Activated naive CD4-positive, alpha-beta T cell treated with anti-CD3 and anti-CD28 coated beads, Interleukin-2, amount 50 U/mL, for 72 hours (primary cell): ENCODE results near the gene RASSF4. TPM values are rescaled to one million over a fixed set of nuclear protein-coding genes. Genes with fewer than 3 reads are reported as not detected.
A peak's percentile ranks its signal among the peaks of the same experiment; 100 is the strongest.

Experiments
- ATAC-seq, 2 donors: fragments of 150-1000 bp; cut with Tn5 transposase; 2 replicates each; pipeline ENCODE4 v1.10.0; 2021; ENCODE audit warnings: mild to moderate bottlenecking in 2 of 2, moderate library complexity in 2 of 2
- DNase-seq, 2 donors: peaks; one replicate each; pipeline ENCODE4 v3.0.0; 2021 to 2022; ENCODE audit warnings: low spot score in 2 of 2
- H3K27ac Mint-ChIP-seq, 2 donors: one replicate each; pipeline ENCODE4 v1.8.0; 2022; ENCODE audit warnings: mild to moderate bottlenecking in 2 of 2, mixed read lengths in 2 of 2
- H3K36me3 Mint-ChIP-seq, 2 donors: one replicate each; pipeline ENCODE4 v1.8.0; 2022; ENCODE audit warnings: mixed read lengths in 2 of 2
- H3K9me3 Mint-ChIP-seq, 2 donors: one replicate each; pipeline ENCODE4 v1.8.0; 2022; ENCODE audit warnings: mixed read lengths in 2 of 2
- total RNA-seq, 2 donors: library from RNA; stranded (reverse); gene quantifications; one replicate each; pipeline ENCODE4 v1.2.3, GENCODE V29; 2022

Gene RASSF4
- total RNA-seq, 2 donors from 2014 or later: 1.5 to 4.1 TPM

GRCh38 chr10:44984671-44985101 is 25.1 kb downstream of the RASSF4 start:
- H3K36me3 Mint-ChIP-seq: no peaks in the 10 kb centered on the region
- DNase-seq (peak in 1 of 2 donors; percentile 52), ATAC-seq (no peak)
- no peaks in the 10 kb centered on the region for H3K9me3 Mint-ChIP-seq
- H3K27ac Mint-ChIP-seq: no peak overlapping the region

- no peaks in the 10 kb centered on the region for H3K36me3 Mint-ChIP-seq
- ATAC-seq: no peak
Measured at GRCh38 chr10:44985175-44985681, 25.6 kb downstream of the RASSF4 start.

GRCh38 chr10:44986179-44986578 is 26.6 kb downstream of the RASSF4 start:
- Mint-ChIP-seq H3K9me3 (no peaks in the 10 kb centered on the region), H3K36me3 (no peaks in the 10 kb centered on the region), H3K27ac (no peak overlapping the region)
- no peak for ATAC-seq
- peak in 1 of 2 donors; percentile 4 for DNase-seq

More at GRCh38 chr10:44985175-44985681, 25.6 kb downstream of the RASSF4 start:
- Mint-ChIP-seq H3K9me3 (no peaks in the 10 kb centered on the region), H3K27ac (no peak overlapping the region)
- no peak for DNase-seq

GRCh38 chr10:44986670-44987069 is 27.1 kb downstream of the RASSF4 start:
- H3K27ac Mint-ChIP-seq: no peak overlapping the region
- no peak for ATAC-seq
- H3K9me3 Mint-ChIP-seq: no peaks in the 10 kb centered on the region
- no peaks in the 10 kb centered on the region for H3K36me3 Mint-ChIP-seq
- no peak for DNase-seq

GRCh38 chr10:44988957-44989585 is 29.5 kb downstream of the RASSF4 start:
- Mint-ChIP-seq H3K27ac (no peak overlapping the region), H3K9me3 (no peaks in the 10 kb centered on the region), H3K36me3 (no peaks in the 10 kb centered on the region)
- ATAC-seq: no peak
- DNase-seq: no peak

GRCh38 chr10:44989597-44990301 is 30.1 kb downstream of the RASSF4 start:
- Mint-ChIP-seq H3K9me3 (no peaks in the 10 kb centered on the region), H3K27ac (no peak overlapping the region), H3K36me3 (no peaks in the 10 kb centered on the region)
- ATAC-seq: no peak
- DNase-seq: no peak

GRCh38 chr10:44990302-44990655 is 30.7 kb downstream of the RASSF4 start:
- Mint-ChIP-seq H3K36me3 (no peaks in the 10 kb centered on the region), H3K27ac (no peak overlapping the region), H3K9me3 (no peaks in the 10 kb centered on the region)
- DNase-seq (no peak), ATAC-seq (no peak)

- DNase-seq: peak in 1 of 2 donors; percentile 0
- no peak for ATAC-seq
- H3K27ac Mint-ChIP-seq: no peak overlapping the region
- H3K36me3 Mint-ChIP-seq: no peaks in the 10 kb centered on the region
- no peaks in the 10 kb centered on the region for H3K9me3 Mint-ChIP-seq
Measured at GRCh38 chr10:44990965-44991364, 31.4 kb downstream of the RASSF4 start.

GRCh38 chr10:44991571-44991970 is 32.0 kb downstream of the RASSF4 start:
- H3K36me3 Mint-ChIP-seq: no peaks in the 10 kb centered on the region
- H3K27ac Mint-ChIP-seq: no peak overlapping the region

GRCh38 chr10:44992070-44992731 is 32.6 kb downstream of the RASSF4 start:
- no peaks in the 10 kb centered on the region for H3K9me3 Mint-ChIP-seq
- no peak for ATAC-seq
- DNase-seq: peak in 1 of 2 donors; percentile 0
- H3K27ac Mint-ChIP-seq: no peak overlapping the region
- H3K36me3 Mint-ChIP-seq: no peaks in the 10 kb centered on the region

More at GRCh38 chr10:44991571-44991970, 32.0 kb downstream of the RASSF4 start:
- ATAC-seq (no peak), DNase-seq (no peak)
- no peaks in the 10 kb centered on the region for H3K9me3 Mint-ChIP-seq

GRCh38 chr10:44992732-44993225 is 33.2 kb downstream of the RASSF4 start:
- DNase-seq (no peak), ATAC-seq (no peak)
- H3K36me3 Mint-ChIP-seq: no peaks in the 10 kb centered on the region
- H3K27ac Mint-ChIP-seq: no peak overlapping the region
- H3K9me3 Mint-ChIP-seq: no peaks in the 10 kb centered on the region

- no peak overlapping the region for H3K27ac Mint-ChIP-seq
- DNase-seq (no peak), ATAC-seq (no peak)
- no peaks in the 10 kb centered on the region for H3K36me3 Mint-ChIP-seq
- H3K9me3 Mint-ChIP-seq: no peaks in the 10 kb centered on the region
Measured at GRCh38 chr10:44993226-44993921, 33.8 kb downstream of the RASSF4 start.

GRCh38 chr10:44993922-44994751 is 34.5 kb downstream of the RASSF4 start:
- Mint-ChIP-seq H3K9me3 (no peaks in the 10 kb centered on the region), H3K36me3 (no peaks in the 10 kb centered on the region), H3K27ac (no peak overlapping the region)
- DNase-seq: no peak
- ATAC-seq: no peak

- no peak for DNase-seq
- peaks cover 5 to 6% of the 10 kb centered on the region in 2 donors for H3K36me3 Mint-ChIP-seq
- ATAC-seq: no peak
- H3K9me3 Mint-ChIP-seq: peaks cover 0 to 5% of the 10 kb centered on the region in 2 donors
- no peak overlapping the region for H3K27ac Mint-ChIP-seq
Measured at GRCh38 chr10:44994752-44995530, 35.3 kb downstream of the RASSF4 start.

GRCh38 chr10:44995581-44995913 is 35.9 kb downstream of the RASSF4 start:
- ATAC-seq: no peak
- H3K36me3 Mint-ChIP-seq: peaks cover 11 to 12% of the 10 kb centered on the region in 2 donors

More at GRCh38 chr10:44995581-44995913, 35.9 kb downstream of the RASSF4 start:
- Mint-ChIP-seq H3K27ac (no peak overlapping the region), H3K9me3 (peaks cover 0 to 11% of the 10 kb centered on the region in 2 donors)
- DNase-seq: no peak
